HepG2 (cell line): ENCODE data around the gene VRK1. TPM values are rescaled to one million over a fixed set of nuclear protein-coding genes. Genes with fewer than 3 reads are reported as not detected.

Source experiments
- ATAC-seq: fragments of 200-7000 bp; cut with Tn5 transposase; 3 replicates; pipeline ENCODE4 v1.9.1; 2020; ENCODE audit warnings: mild to moderate bottlenecking, moderate library complexity
- BruUV-seq: library from RNA; stranded (reverse); fragments of 400-500 nt; replicated peaks from 2 replicates; lab custom pipeline; 2021; lab: Mats Ljungman, UMichigan
- CTCF ChIA-PET: fragments of 300-600 bp; formaldehyde crosslinking; extraction: SDS; loops from one replicate; lab custom pipeline; 2021; ENCODE audit warnings: low total read pairs, inconsistent platforms, low intra/inter-chr PET ratio; lab: Yijun Ruan, JAX
- POLR2A ChIA-PET: fragments of 350-600 bp; sonication (Branson Sonifier 250); formaldehyde crosslinking; loops from one replicate; lab custom pipeline; 2020; ENCODE audit warnings: antibody characterized with exemption, inconsistent platforms; lab: Yijun Ruan, JAX
- DNase-seq: peaks from one replicate; pipeline ENCODE4 v3.0.0-alpha.2; 2015; ENCODE audit warnings: low spot score
- FAIRE-seq: peaks from 3 replicates; lab custom pipeline; 2011; peaks lifted over from hg19 to GRCh38; lab: Jason Lieb, UNC
- H2AFZ ChIP-seq: one replicate; pipeline ENCODE4 v1.6.1; 2011; ENCODE audit warnings: low read length, inconsistent platforms
- H3K27ac ChIP-seq: fragments of 300-600 bp; 3 replicates; pipeline ENCODE4 v1.8.0; 2011; ENCODE audit warnings: mixed run types, mild to moderate bottlenecking, mixed read lengths, low read length, inconsistent platforms; ENCODE audit not compliant: insufficient read depth; ENCODE audit errors: extremely low read length
- H3K27me3 ChIP-seq, 2 experiments: fragments of 200-600 bp in 1 of 2; 2 replicates in 1 of 2; 3 replicates in 1 of 2; pipeline versions ENCODE4 v1.6.0 to v1.8.0; 2011; ENCODE audit warnings: low read length in 2 of 2, mild to moderate bottlenecking in 2 of 2, moderate library complexity in 2 of 2, inconsistent platforms in 1 of 2; ENCODE audit not compliant: insufficient read depth in 2 of 2, control insufficient read depth in 1 of 2
- H3K36me3 ChIP-seq, 2 experiments: fragments of 200-600 bp in 1 of 2; replicated peaks in 1 of 2; 2 replicates in 1 of 2; 3 replicates in 1 of 2; pipeline versions ENCODE4 v1.5.1 to v1.8.0; 2011; ENCODE audit warnings: low read length in 2 of 2, inconsistent platforms in 1 of 2; ENCODE audit not compliant: insufficient read depth in 2 of 2, control insufficient read depth in 1 of 2
- H3K4me1 ChIP-seq: 2 replicates; pipeline ENCODE4 v1.5.1; 2012; ENCODE audit warnings: low read length, inconsistent platforms; ENCODE audit not compliant: insufficient read depth
- H3K4me2 ChIP-seq: 2 replicates; pipeline ENCODE4 v1.6.0; 2011; ENCODE audit warnings: low read depth, low read length, inconsistent platforms
- H3K4me3 ChIP-seq, 3 experiments: fragments of 200-600 bp in 1 of 3; sonication (generic), shearing (Covaris generic) in 1 of 3; replicated peaks in 1 of 3; 2 replicates each; pipeline ENCODE4 v1.5.1; 2011 to 2016; ENCODE audit warnings: low read length in 3 of 3, inconsistent platforms in 2 of 3, low read depth in 2 of 3, mild to moderate bottlenecking in 2 of 3, control low read depth in 1 of 3, mixed read lengths in 1 of 3; ENCODE audit not compliant: insufficient read depth in 1 of 3
- H3K79me2 ChIP-seq: one replicate; pipeline ENCODE4 v1.6.1; 2011; ENCODE audit warnings: low read length, inconsistent platforms; ENCODE audit not compliant: insufficient read depth
- H3K9ac ChIP-seq: 2 replicates; pipeline ENCODE4 v1.6.0; 2011; ENCODE audit warnings: mild to moderate bottlenecking, low read depth, low read length, inconsistent platforms; ENCODE audit not compliant: insufficient read depth
- H3K9me3 ChIP-seq: 2 replicates; pipeline ENCODE4 v1.5.1; 2012; ENCODE audit warnings: mild to moderate bottlenecking, low read length
- H4K20me1 ChIP-seq: 2 replicates; pipeline ENCODE4 v1.6.0; 2011; ENCODE audit warnings: inconsistent platforms, mild to moderate bottlenecking, low read length, moderate library complexity; ENCODE audit not compliant: insufficient read depth
- ARID2 ChIP-seq: sonication (generic); formaldehyde crosslinking; IDR thresholded peaks from 2 replicates; pipeline ENCODE4 v1.8.1; 2022; ENCODE audit warnings: mild to moderate bottlenecking, missing genetic modification reagents, borderline replicate concordance
- ETV5 ChIP-seq: IDR thresholded peaks from 2 replicates; pipeline ENCODE4 v1.6.1; 2018; ENCODE audit warnings: missing biosample characterization, missing genetic modification reagents, inconsistent platforms, borderline replicate concordance
- MXD4 ChIP-seq: IDR thresholded peaks from 2 replicates; pipeline ENCODE4 v1.6.1; 2016; ENCODE audit warnings: mild to moderate bottlenecking, missing biosample characterization, missing genetic modification reagents
- POGZ ChIP-seq: sonication (generic); formaldehyde crosslinking; IDR thresholded peaks from 2 replicates; pipeline ENCODE4 v1.4.0; 2020; ENCODE audit warnings: mild to moderate bottlenecking, missing genetic modification reagents
- TBX2 ChIP-seq: sonication (generic); formaldehyde crosslinking; IDR thresholded peaks from 2 replicates; pipeline ENCODE4 v1.5.0; 2020; ENCODE audit warnings: missing genetic modification reagents, mild to moderate bottlenecking, borderline replicate concordance
- U2AF1 ChIP-seq: fragments of 200-400 bp; formaldehyde crosslinking; optimal IDR thresholded peaks from 2 replicates; pipeline ENCODE3; 2017; ENCODE audit warnings: mild to moderate bottlenecking, low read depth, low read length
- ZNF274 ChIP-seq: sonication (generic); formaldehyde crosslinking; IDR thresholded peaks from 2 replicates; pipeline ENCODE4 v1.5.1; 2020; ENCODE audit warnings: mild to moderate bottlenecking, missing genetic modification reagents
- ZNF296 ChIP-seq: sonication (generic); formaldehyde crosslinking; conservative IDR thresholded peaks from 2 replicates; pipeline ENCODE4 v1.5.0; 2020; ENCODE audit warnings: mild to moderate bottlenecking, missing genetic modification reagents
- ZNF788 ChIP-seq: sonication (generic); formaldehyde crosslinking; IDR thresholded peaks from 2 replicates; pipeline ENCODE4 v1.5.0; 2020; ENCODE audit warnings: mild to moderate bottlenecking, missing genetic modification reagents, borderline replicate concordance
- ZSCAN20 ChIP-seq: sonication (generic); formaldehyde crosslinking; IDR thresholded peaks from 2 replicates; pipeline ENCODE4 v1.4.0; 2020; ENCODE audit warnings: missing genetic modification reagents, mild to moderate bottlenecking, borderline replicate concordance
- WGBS: methylation state at CpG from one replicate; pipeline ENCODE4 v1.1.6; 2017; ENCODE audit warnings: low lambda C conversion rate; 5-methylcytosine and 5-hydroxymethylcytosine counted together
- in situ Hi-C: cut with HindIII; loops from 2 replicates; pipeline ENCODE4 v1.10.0; 2017; ENCODE audit warnings: low pct_unique_long_range_greater_than_20kb; ENCODE audit not compliant: extremely low pct_ligation_motif_present
- intact Hi-C: fragments of 100-400 bp; cut with micrococcal nuclease; formaldehyde crosslinking; loops from one replicate; pipeline ENCODE4 v1.10.0; 2022; ENCODE audit not compliant: unreplicated experiment
- polyA plus RNA-seq, 8 experiments: library from polyadenylated mRNA; depleted of rRNA in 3 of 8; stranded (reverse) in 7 of 8; unstranded in 1 of 8; fragments of >200 nt; fragmentation: Illumina TruSeq in 4 of 8; extraction: Trizol in 4 of 8; gene quantifications; 2 replicates each; pipeline versions ENCODE4 v1.2.1 to v1.2.3, GENCODE V29; 2011 to 2016; ENCODE audit warnings: low read depth in 4 of 8, missing spikeins in 1 of 8, mixed read lengths in 1 of 8; ENCODE audit not compliant: insufficient read depth in 1 of 8
- total RNA-seq, 5 experiments: library from RNA; depleted of rRNA; stranded (reverse); fragments of >200 nt; fragmentation: Illumina TruSeq; extraction: Trizol; gene quantifications; 2 replicates each; pipeline ENCODE4 v1.2.3, GENCODE V29; 2016; ENCODE audit warnings: low read depth in 1 of 5
- TF ChIP-seq, protein P1 (sequence below): sonication (generic); formaldehyde crosslinking; IDR thresholded peaks from 2 replicates; pipeline ENCODE4 v1.5.1; 2020; ENCODE audit warnings: mild to moderate bottlenecking, missing genetic modification reagents, moderate library complexity
- TF ChIP-seq, protein P2 (sequence below): sonication (generic); formaldehyde crosslinking; IDR thresholded peaks from 2 replicates; pipeline ENCODE4 v1.4.0; 2020; ENCODE audit warnings: mild to moderate bottlenecking, low read depth, missing genetic modification reagents
- TF ChIP-seq, protein P3 (sequence below): sonication (generic); formaldehyde crosslinking; IDR thresholded peaks from 2 replicates; pipeline ENCODE4 v1.8.1; 2023; ENCODE audit warnings: mild to moderate bottlenecking, missing genetic modification reagents
- TF ChIP-seq, protein P4 (sequence below): sonication (generic); formaldehyde crosslinking; IDR thresholded peaks from 2 replicates; pipeline ENCODE4 v1.5.0; 2020; ENCODE audit warnings: mild to moderate bottlenecking, missing genetic modification reagents

Gene VRK1
- total and polyA plus RNA-seq, 2 of the 13 experiments (the other 11 are each of a cell fraction or from before 2014, with no cell fraction given) = 7.9 to 51.3 TPM

DNA sequence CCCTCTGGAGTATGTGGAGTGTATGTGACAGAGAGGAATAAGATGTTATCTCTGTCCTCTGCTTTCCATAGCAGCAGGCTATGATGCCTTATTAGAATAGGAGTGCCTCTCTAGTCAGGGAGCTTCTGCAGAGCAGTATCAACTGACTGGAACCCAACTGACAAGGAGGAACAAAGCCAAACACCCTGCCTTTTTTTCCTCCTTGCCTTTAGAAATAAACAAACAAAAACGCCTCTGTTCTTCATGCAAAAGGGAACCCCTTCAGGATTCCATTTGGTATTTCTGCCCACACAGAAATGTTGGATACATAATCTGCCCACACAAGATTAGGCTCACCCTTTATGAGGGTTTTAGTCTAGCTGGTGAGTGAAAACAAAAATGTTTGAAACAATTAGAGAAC, 50.3 kb downstream of the VRK1 start (continued):
- TF ChIP-seq, protein P1, sequence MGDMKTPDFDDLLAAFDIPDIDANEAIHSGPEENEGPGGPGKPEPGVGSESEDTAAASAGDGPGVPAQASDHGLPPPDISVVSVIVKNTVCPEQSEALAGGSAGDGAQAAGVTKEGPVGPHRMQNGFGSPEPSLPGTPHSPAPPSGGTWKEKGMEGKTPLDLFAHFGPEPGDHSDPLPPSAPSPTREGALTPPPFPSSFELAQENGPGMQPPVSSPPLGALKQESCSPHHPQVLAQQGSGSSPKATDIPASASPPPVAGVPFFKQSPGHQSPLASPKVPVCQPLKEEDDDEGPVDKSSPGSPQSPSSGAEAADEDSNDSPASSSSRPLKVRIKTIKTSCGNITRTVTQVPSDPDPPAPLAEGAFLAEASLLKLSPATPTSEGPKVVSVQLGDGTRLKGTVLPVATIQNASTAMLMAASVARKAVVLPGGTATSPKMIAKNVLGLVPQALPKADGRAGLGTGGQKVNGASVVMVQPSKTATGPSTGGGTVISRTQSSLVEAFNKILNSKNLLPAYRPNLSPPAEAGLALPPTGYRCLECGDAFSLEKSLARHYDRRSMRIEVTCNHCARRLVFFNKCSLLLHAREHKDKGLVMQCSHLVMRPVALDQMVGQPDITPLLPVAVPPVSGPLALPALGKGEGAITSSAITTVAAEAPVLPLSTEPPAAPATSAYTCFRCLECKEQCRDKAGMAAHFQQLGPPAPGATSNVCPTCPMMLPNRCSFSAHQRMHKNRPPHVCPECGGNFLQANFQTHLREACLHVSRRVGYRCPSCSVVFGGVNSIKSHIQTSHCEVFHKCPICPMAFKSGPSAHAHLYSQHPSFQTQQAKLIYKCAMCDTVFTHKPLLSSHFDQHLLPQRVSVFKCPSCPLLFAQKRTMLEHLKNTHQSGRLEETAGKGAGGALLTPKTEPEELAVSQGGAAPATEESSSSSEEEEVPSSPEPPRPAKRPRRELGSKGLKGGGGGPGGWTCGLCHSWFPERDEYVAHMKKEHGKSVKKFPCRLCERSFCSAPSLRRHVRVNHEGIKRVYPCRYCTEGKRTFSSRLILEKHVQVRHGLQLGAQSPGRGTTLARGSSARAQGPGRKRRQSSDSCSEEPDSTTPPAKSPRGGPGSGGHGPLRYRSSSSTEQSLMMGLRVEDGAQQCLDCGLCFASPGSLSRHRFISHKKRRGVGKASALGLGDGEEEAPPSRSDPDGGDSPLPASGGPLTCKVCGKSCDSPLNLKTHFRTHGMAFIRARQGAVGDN (CRISPR knock-in tag) = no peak
- TF ChIP-seq, protein P2, sequence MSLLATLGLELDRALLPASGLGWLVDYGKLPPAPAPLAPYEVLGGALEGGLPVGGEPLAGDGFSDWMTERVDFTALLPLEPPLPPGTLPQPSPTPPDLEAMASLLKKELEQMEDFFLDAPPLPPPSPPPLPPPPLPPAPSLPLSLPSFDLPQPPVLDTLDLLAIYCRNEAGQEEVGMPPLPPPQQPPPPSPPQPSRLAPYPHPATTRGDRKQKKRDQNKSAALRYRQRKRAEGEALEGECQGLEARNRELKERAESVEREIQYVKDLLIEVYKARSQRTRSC (CRISPR knock-in tag) = no peak

DNA sequence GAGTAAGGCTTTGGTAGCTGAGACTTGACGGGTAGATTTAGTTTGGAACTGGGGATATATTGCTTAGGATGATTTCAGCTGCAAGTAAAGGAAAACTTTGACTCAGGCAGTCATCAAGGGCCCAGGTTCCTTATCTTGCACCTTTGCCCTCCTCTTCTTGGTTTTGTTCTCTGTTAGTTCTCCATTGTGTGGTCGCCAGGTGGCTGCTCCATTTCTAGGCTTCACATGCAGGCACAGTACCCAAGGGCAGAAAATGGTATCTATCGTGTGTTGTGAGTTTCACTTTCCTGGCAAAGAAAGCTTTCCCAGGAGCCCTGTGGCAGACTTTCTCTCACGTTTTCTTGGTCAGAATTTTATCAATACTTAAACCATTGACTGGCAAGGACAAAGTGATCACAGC, 50.8 kb downstream of the VRK1 start:
- H2AFZ ChIP-seq = no peak overlapping the region
- peaks cover 2 to 11% of the 10 kb centered on the region in 2 experiments; a peak in 3 of 5 replicates for H3K36me3 ChIP-seq
- in situ Hi-C loops = loop anchor here (10.0 kb wide), 1 partner anchor 263 kb away; no protein-coding TSS in a partner anchor
- no peaks in the 10 kb centered on the region; the same call in 1 of the 2 replicates for H4K20me1 ChIP-seq
- no peak for TF ChIP-seq ZSCAN20
- no peak for TF ChIP-seq ZNF274 (CRISPR knock-in tag)
- TF ChIP-seq, protein P3, sequence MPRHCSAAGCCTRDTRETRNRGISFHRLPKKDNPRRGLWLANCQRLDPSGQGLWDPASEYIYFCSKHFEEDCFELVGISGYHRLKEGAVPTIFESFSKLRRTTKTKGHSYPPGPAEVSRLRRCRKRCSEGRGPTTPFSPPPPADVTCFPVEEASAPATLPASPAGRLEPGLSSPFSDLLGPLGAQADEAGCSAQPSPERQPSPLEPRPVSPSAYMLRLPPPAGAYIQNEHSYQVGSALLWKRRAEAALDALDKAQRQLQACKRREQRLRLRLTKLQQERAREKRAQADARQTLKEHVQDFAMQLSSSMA = no peak
- TF ChIP-seq POGZ = no peak
- TF ChIP-seq TBX2 = no peak
- no peak for TF ChIP-seq ARID2
- no peak for TF ChIP-seq ZNF296 (CRISPR knock-in tag)
- TF ChIP-seq MXD4 (CRISPR knock-in tag) = no peak
- TF ChIP-seq, protein P4, sequence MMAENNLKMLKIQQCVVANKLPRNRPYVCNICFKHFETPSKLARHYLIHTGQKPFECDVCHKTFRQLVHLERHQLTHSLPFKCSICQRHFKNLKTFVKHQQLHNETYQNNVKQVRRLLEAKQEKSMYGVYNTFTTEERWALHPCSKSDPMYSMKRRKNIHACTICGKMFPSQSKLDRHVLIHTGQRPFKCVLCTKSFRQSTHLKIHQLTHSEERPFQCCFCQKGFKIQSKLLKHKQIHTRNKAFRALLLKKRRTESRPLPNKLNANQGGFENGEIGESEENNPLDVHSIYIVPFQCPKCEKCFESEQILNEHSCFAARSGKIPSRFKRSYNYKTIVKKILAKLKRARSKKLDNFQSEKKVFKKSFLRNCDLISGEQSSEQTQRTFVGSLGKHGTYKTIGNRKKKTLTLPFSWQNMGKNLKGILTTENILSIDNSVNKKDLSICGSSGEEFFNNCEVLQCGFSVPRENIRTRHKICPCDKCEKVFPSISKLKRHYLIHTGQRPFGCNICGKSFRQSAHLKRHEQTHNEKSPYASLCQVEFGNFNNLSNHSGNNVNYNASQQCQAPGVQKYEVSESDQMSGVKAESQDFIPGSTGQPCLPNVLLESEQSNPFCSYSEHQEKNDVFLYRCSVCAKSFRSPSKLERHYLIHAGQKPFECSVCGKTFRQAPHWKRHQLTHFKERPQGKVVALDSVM (CRISPR knock-in tag) = no peak
- TF ChIP-seq ETV5 (CRISPR knock-in tag) = no peak
- no peak for TF ChIP-seq U2AF1
- TF ChIP-seq, protein P2 (CRISPR knock-in tag) = no peak
- TF ChIP-seq ZNF788 = no peak
- H3K9ac ChIP-seq = no peak overlapping the region
- BruUV-seq = no TSS peak
- no peak for ATAC-seq
- no peak overlapping the region for H3K4me3 ChIP-seq
- intact Hi-C loops = loop anchor here (5.0 kb wide), 1 partner anchor 106 kb away; no protein-coding TSS in a partner anchor
- H3K79me2 ChIP-seq = peaks cover 2% of the 10 kb centered on the region
- no peak for FAIRE-seq
- ChIA-PET CTCF (no interaction called here), POLR2A (no interaction called here)
- no peaks in the 10 kb centered on the region for H3K9me3 ChIP-seq
- no peak overlapping the region for H3K4me2 ChIP-seq
- peaks cover 8% of the 10 kb centered on the region; the same call in 1 of the 2 replicates for H3K4me1 ChIP-seq
- H3K27me3 ChIP-seq = no peaks in the 10 kb centered on the region
- no peak for DNase-seq
- no peak overlapping the region for H3K27ac ChIP-seq
- 96% methylated on average over 4 of the region's 4 CpGs for WGBS
